OCI-LY7 (cell line): ENCODE measurements around the gene TMEM18. TPM values are rescaled to one million over a fixed set of nuclear protein-coding genes. Genes with fewer than 3 reads are reported as not detected.

ENCODE experiments used
- BruUV-seq: library from RNA; stranded (reverse); fragments of 400-500 nt; replicated peaks from 2 replicates; lab custom pipeline; 2021; lab: Mats Ljungman, UMichigan
- CTCF ChIA-PET: fragments of 300-600 bp; sonication (Branson Sonifier 250); formaldehyde crosslinking; loops from one replicate; lab custom pipeline; 2022; ENCODE audit warnings: antibody characterized with exemption; ENCODE audit not compliant: unreplicated experiment; lab: Charles Lee
- POLR2A ChIA-PET: fragments of 300-600 bp; sonication (Branson Sonifier 250); formaldehyde crosslinking; loops from one replicate; lab custom pipeline; 2022; ENCODE audit warnings: antibody characterized with exemption; lab: Charles Lee
- DNase-seq: peaks from one replicate; pipeline ENCODE4 v3.0.0-alpha.2; 2015; ENCODE audit warnings: low spot score
- H2AFZ ChIP-seq: fragments of 200-600 bp; sonication (generic), shearing (Covaris generic); 2 replicates; pipeline ENCODE4 v1.6.1; 2014; ENCODE audit warnings: mild to moderate bottlenecking, antibody characterized with exemption, low read length, moderate library complexity
- H3K27ac ChIP-seq: fragments of 200-600 bp; sonication (generic); 2 replicates; pipeline ENCODE4 v1.5.1; 2014; ENCODE audit warnings: mixed run types, low read depth, mild to moderate bottlenecking, moderate library complexity, low read length, inconsistent platforms; ENCODE audit not compliant: poor library complexity, severe bottlenecking
- H3K36me3 ChIP-seq: fragments of 200-600 bp; sonication (generic); 2 replicates; pipeline ENCODE4 v1.6.1; 2014; ENCODE audit warnings: mild to moderate bottlenecking, antibody characterized with exemption, low read length, moderate library complexity, mixed read lengths; ENCODE audit not compliant: insufficient read depth
- H3K4me1 ChIP-seq: fragments of 200-600 bp; sonication (generic); 2 replicates; pipeline ENCODE4 v1.5.1; 2014; ENCODE audit warnings: mild to moderate bottlenecking, low read length; ENCODE audit not compliant: insufficient read depth, poor library complexity, severe bottlenecking
- H3K4me2 ChIP-seq: fragments of 200-600 bp; sonication (generic); 2 replicates; pipeline ENCODE4 v1.6.1; 2014; ENCODE audit warnings: mild to moderate bottlenecking, low read length
- H3K4me3 ChIP-seq: fragments of 200-600 bp; sonication (generic); 2 replicates; pipeline ENCODE4 v1.5.1; 2014; ENCODE audit warnings: mild to moderate bottlenecking, low read depth, low read length; ENCODE audit not compliant: poor library complexity, severe bottlenecking
- H3K79me2 ChIP-seq: fragments of 200-600 bp; sonication (generic); 2 replicates; pipeline ENCODE4 v1.6.1; 2016; ENCODE audit warnings: low read depth, mild to moderate bottlenecking, low read length, moderate library complexity, mixed read lengths; ENCODE audit not compliant: insufficient read depth
- H3K9me2 ChIP-seq: fragments of 200-600 bp; sonication (generic); 2 replicates; pipeline ENCODE4 v1.6.1; 2016; ENCODE audit warnings: mild to moderate bottlenecking, low read length, mixed read lengths; ENCODE audit not compliant: insufficient read depth
- H3K9me3 ChIP-seq: fragments of 200-600 bp; sonication (generic); 2 replicates; pipeline ENCODE4 v1.6.1; 2014; ENCODE audit warnings: mild to moderate bottlenecking, mixed run types, low read length, mixed read lengths
- H4K20me1 ChIP-seq: fragments of 200-600 bp; sonication (generic); 2 replicates; pipeline ENCODE4 v1.6.1; 2014; ENCODE audit warnings: mild to moderate bottlenecking, antibody characterized with exemption, low read length, moderate library complexity, mixed read lengths; ENCODE audit not compliant: insufficient read depth
- EZH2phosphoT487 ChIP-seq: fragments of 200-600 bp; sonication (generic); IDR thresholded peaks from 2 replicates; pipeline ENCODE4 v1.6.1; 2018; ENCODE audit warnings: low read depth, borderline replicate concordance, mild to moderate bottlenecking, mixed run types, antibody characterized with exemption, low read length, moderate library complexity, mixed read lengths
- intact Hi-C: fragments of 100-400 bp; cut with micrococcal nuclease; formaldehyde crosslinking; loops from one replicate; pipeline ENCODE4 v1.10.0; 2022; ENCODE audit not compliant: unreplicated experiment
- total RNA-seq, 2 experiments: library from RNA; depleted of rRNA in 1 of 2; stranded (reverse); fragments of >200 nt in 1 of 2; shearing (Covaris generic) in 1 of 2; gene quantifications; 2 replicates each; pipeline ENCODE4 v1.2.3, GENCODE V29; 2014 to 2022
- TF ChIP-seq, protein P1 (sequence below): fragments of 200-600 bp; sonication (generic); conservative IDR thresholded peaks from 2 replicates; pipeline ENCODE4 v1.5.1; 2014; ENCODE audit warnings: mild to moderate bottlenecking, antibody characterized with exemption, low read length, moderate library complexity, mixed read lengths

The TMEM18 gene
- total RNA-seq, 2 experiments from 2014 or later = 18.2 to 31.1 TPM

DNA sequence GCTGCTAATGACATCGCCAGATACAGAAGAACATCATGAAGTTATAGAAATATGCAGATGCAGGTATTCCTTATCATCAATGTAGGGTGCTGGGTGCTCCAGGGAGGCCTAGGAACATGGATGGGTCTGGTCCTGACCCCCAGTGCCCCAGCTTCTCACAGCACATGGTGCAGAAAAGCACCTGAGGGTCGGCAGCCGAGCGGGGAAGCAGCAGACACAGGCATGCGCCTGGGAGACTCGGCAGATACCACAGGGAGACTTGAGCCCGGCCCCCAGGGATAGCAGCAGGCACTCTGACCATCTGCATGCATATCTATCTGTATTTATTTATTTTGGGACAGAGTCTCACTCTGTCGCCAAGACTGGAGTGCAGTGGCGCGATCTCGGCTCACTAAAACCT, 43.2 kb downstream of the TMEM18 start:
- no peaks in the 10 kb centered on the region for H3K79me2 ChIP-seq
- H3K36me3 ChIP-seq = no peaks in the 10 kb centered on the region
- no peaks in the 10 kb centered on the region for H4K20me1 ChIP-seq
- no peak overlapping the region for H3K4me2 ChIP-seq
- H3K27ac ChIP-seq = no peak overlapping the region
- ChIA-PET POLR2A (interaction anchor here (0.6 kb wide), 1 partner anchor 1492 kb away, joined by 3 read pairs; no protein-coding TSS in a partner anchor), CTCF (interaction anchor here (1.0 kb wide), 1 partner anchor 39 kb away, joined by 4 read pairs; no protein-coding TSS in a partner anchor)
- H3K9me3 ChIP-seq = no peaks in the 10 kb centered on the region
- intact Hi-C loops = no loop called here
- H3K9me2 ChIP-seq = no peaks in the 10 kb centered on the region
- no peak overlapping the region for H2AFZ ChIP-seq
- DNase-seq = no peak
- TF ChIP-seq, protein P1, sequence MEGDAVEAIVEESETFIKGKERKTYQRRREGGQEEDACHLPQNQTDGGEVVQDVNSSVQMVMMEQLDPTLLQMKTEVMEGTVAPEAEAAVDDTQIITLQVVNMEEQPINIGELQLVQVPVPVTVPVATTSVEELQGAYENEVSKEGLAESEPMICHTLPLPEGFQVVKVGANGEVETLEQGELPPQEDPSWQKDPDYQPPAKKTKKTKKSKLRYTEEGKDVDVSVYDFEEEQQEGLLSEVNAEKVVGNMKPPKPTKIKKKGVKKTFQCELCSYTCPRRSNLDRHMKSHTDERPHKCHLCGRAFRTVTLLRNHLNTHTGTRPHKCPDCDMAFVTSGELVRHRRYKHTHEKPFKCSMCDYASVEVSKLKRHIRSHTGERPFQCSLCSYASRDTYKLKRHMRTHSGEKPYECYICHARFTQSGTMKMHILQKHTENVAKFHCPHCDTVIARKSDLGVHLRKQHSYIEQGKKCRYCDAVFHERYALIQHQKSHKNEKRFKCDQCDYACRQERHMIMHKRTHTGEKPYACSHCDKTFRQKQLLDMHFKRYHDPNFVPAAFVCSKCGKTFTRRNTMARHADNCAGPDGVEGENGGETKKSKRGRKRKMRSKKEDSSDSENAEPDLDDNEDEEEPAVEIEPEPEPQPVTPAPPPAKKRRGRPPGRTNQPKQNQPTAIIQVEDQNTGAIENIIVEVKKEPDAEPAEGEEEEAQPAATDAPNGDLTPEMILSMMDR = no peak
- no peak for TF ChIP-seq EZH2phosphoT487
- no peak overlapping the region for H3K4me3 ChIP-seq
- H3K4me1 ChIP-seq = no peaks in the 10 kb centered on the region
- no TSS peak for BruUV-seq

DNA sequence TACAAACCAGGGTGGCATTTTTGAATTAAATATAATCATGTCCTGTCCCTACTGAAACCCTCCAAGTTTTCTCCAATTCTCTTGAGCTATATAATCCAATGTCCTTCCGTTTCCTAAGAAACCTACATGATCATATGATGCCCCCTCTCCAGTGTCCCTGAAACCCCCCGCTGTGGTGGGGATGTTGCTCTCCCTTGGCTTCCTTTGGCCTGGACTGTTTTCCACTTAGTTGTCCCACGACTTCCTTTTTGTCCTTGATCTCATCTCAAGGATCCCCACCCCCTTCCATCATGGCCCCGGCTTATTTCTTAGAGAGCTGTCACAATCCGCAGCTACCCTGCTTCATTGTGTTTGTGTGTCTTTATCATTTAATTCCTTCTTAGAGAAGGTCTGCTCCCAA, 43.8 kb downstream of the TMEM18 start:
- intact Hi-C loops = no loop called here
- Histone ChIP-seq H3K79me2 (no peaks in the 10 kb centered on the region), H3K4me2 (no peak overlapping the region), H3K36me3 (no peaks in the 10 kb centered on the region), H3K27ac (no peak overlapping the region), H3K9me2 (no peaks in the 10 kb centered on the region), H3K4me3 (no peak overlapping the region), H3K4me1 (no peaks in the 10 kb centered on the region), H3K9me3 (no peaks in the 10 kb centered on the region), H4K20me1 (no peaks in the 10 kb centered on the region), H2AFZ (no peak overlapping the region)
- BruUV-seq = no TSS peak
- ChIA-PET CTCF (interaction anchor here (1.0 kb wide), 1 partner anchor 38 kb away, joined by 4 read pairs; no protein-coding TSS in a partner anchor), POLR2A (interaction anchor here (0.6 kb wide), 1 partner anchor 1493 kb away, joined by 3 read pairs; no protein-coding TSS in a partner anchor)
- DNase-seq = no peak
- TF ChIP-seq, protein P1 = no peak
- TF ChIP-seq EZH2phosphoT487 = no peak

DNA sequence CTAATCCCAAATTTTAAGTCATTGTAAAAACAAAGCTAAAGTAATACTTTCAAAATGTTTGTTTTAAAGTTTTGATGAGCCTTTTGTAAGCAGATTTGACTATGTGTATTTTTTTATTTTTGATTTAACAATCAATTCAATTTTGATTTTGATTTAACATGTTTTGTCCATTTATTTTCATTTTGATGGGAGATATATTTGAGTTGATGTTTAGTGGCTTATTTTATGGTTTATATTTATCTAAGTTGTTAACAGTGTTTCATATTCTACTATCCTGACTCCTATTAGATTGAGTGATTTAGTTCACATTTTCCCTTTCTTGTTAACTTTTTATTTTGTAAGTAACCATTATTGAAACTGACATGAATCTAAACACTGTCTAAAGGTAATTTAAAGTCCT, 44.7 kb downstream of the TMEM18 start:
- ChIA-PET CTCF (no interaction called here), POLR2A (no interaction called here)
- H3K4me3 ChIP-seq = no peak overlapping the region
- no peak overlapping the region for H3K27ac ChIP-seq
- DNase-seq = no peak
- no peaks in the 10 kb centered on the region for H3K4me1 ChIP-seq
- no TSS peak for BruUV-seq
- H2AFZ ChIP-seq = no peak overlapping the region
- no peaks in the 10 kb centered on the region for H3K9me2 ChIP-seq
- intact Hi-C loops = no loop called here
- H3K79me2 ChIP-seq = no peaks in the 10 kb centered on the region
- H3K9me3 ChIP-seq = no peaks in the 10 kb centered on the region
- H3K36me3 ChIP-seq = no peaks in the 10 kb centered on the region
- H4K20me1 ChIP-seq = no peaks in the 10 kb centered on the region
- H3K4me2 ChIP-seq = no peak overlapping the region
- no peak for TF ChIP-seq EZH2phosphoT487
- TF ChIP-seq, protein P1 = no peak
